HCT116 (cell line): ENCODE measurements around the gene NUDT2. TPM values are rescaled to one million over a fixed set of nuclear protein-coding genes. Genes with fewer than 3 reads are reported as not detected.

Source experiments
- ATAC-seq: fragments of 200-7000 bp; cut with Tn5 transposase; 2 replicates; pipeline ENCODE4 v1.9.1; 2020; ENCODE audit warnings: mild to moderate bottlenecking, moderate library complexity
- BruUV-seq: library from RNA; stranded (reverse); fragments of 400-500 nt; replicated peaks from 2 replicates; lab custom pipeline; 2021; lab: Mats Ljungman, UMichigan
- CTCF ChIA-PET: fragments of 300-600 bp; sonication (Branson Sonifier 250); formaldehyde crosslinking; loops from one replicate; lab custom pipeline; 2021; ENCODE audit warnings: antibody characterized with exemption; lab: Charles Lee
- POLR2A ChIA-PET: fragments of 300-600, 350-600 bp; sonication (Branson Sonifier 250); formaldehyde crosslinking; loops from one replicate; lab custom pipeline; 2021; ENCODE audit warnings: antibody characterized with exemption; lab: Charles Lee
- RAD21 ChIA-PET, 2 experiments: fragments of 300-600 bp; sonication (Branson Sonifier 250); formaldehyde crosslinking; loops; one replicate each; lab custom pipeline; 2023; ENCODE audit warnings: low total read pairs in 2 of 2; ENCODE audit not compliant: uncharacterized antibody in 2 of 2, unreplicated experiment in 2 of 2, low non-redundant PET in 1 of 2; lab: Charles Lee
- DNase-seq: peaks from one replicate; pipeline ENCODE4 v3.0.0-alpha.2; 2010; ENCODE audit warnings: low read depth, low spot score
- H2AFZ ChIP-seq: fragments of 200-600 bp; shearing (Covaris generic), sonication (generic); 2 replicates; pipeline ENCODE4 v1.6.1; 2017; ENCODE audit warnings: low read depth, mixed run types, mixed read lengths, antibody characterized with exemption, low read length; ENCODE audit not compliant: poor library complexity, severe bottlenecking
- H3K27ac ChIP-seq: 2 replicates; pipeline ENCODE4 v1.5.1; 2012; ENCODE audit warnings: low read depth, low read length
- H3K27me3 ChIP-seq: fragments of 200-600 bp; sonication (generic); 2 replicates; pipeline ENCODE4 v1.6.1; 2016; ENCODE audit warnings: mixed run types, low read length, mixed read lengths; ENCODE audit not compliant: insufficient read depth
- H3K36me3 ChIP-seq, 2 experiments: fragments of 200-500 bp in 1 of 2; fragments of 200-600 bp in 1 of 2; sonication (Bioruptor generic) in 1 of 2; sonication (generic) in 1 of 2; 2 replicates each; pipeline versions ENCODE4 v1.5.1 to v1.6.1; 2014 to 2016; ENCODE audit warnings: low read length in 2 of 2, inconsistent platforms in 1 of 2, mixed read lengths in 1 of 2, mixed run types in 1 of 2; ENCODE audit not compliant: insufficient read depth in 2 of 2, control insufficient read depth in 1 of 2
- H3K4me1 ChIP-seq, 2 experiments: fragments of 200-600 bp in 1 of 2; sonication (generic) in 1 of 2; 2 replicates each; pipeline versions ENCODE4 v1.5.1 to v1.6.1; 2012 to 2017; ENCODE audit warnings: low read length in 2 of 2, inconsistent platforms in 1 of 2, mild to moderate bottlenecking in 1 of 2, mixed read lengths in 1 of 2, mixed run types in 1 of 2, moderate library complexity in 1 of 2; ENCODE audit not compliant: insufficient read depth in 2 of 2, control insufficient read depth in 1 of 2
- H3K4me2 ChIP-seq: fragments of 200-600 bp; sonication (generic); 2 replicates; pipeline ENCODE4 v1.6.1; 2017; ENCODE audit warnings: mixed run types, low read length, mixed read lengths
- H3K4me3 ChIP-seq, 2 experiments: fragments of 200-600 bp in 1 of 2; sonication (generic) in 1 of 2; replicated peaks in 1 of 2; 2 replicates each; pipeline ENCODE4 v1.5.1; 2011 to 2016; ENCODE audit warnings: low read length in 2 of 2, control low read depth in 1 of 2, low read depth in 1 of 2, mild to moderate bottlenecking in 1 of 2, mixed read lengths in 1 of 2, mixed run types in 1 of 2
- H3K79me2 ChIP-seq: fragments of 200-600 bp; sonication (generic); 2 replicates; pipeline ENCODE4 v1.6.1; 2017; ENCODE audit warnings: mild to moderate bottlenecking, mixed run types, low read length, moderate library complexity, mixed read lengths; ENCODE audit not compliant: insufficient read depth
- H3K9ac ChIP-seq: fragments of 200-600 bp; sonication (generic); 2 replicates; pipeline ENCODE4 v1.6.1; 2016; ENCODE audit warnings: low read length, mixed read lengths
- H3K9me2 ChIP-seq: fragments of 200-600 bp; sonication (generic), shearing (Covaris generic); 2 replicates; pipeline ENCODE4 v1.6.1; 2017; ENCODE audit warnings: mixed run types, mild to moderate bottlenecking, moderate library complexity; ENCODE audit not compliant: insufficient read depth
- H3K9me3 ChIP-seq, 2 experiments: fragments of 200-500 bp in 1 of 2; fragments of 200-600 bp in 1 of 2; sonication (Bioruptor generic) in 1 of 2; sonication (generic) in 1 of 2; 2 replicates each; pipeline ENCODE4 v1.6.1; 2014 to 2017; ENCODE audit warnings: low read length in 2 of 2, mixed read lengths in 2 of 2, inconsistent platforms in 1 of 2, low read depth in 1 of 2, mild to moderate bottlenecking in 1 of 2, mixed run types in 1 of 2, moderate library complexity in 1 of 2; ENCODE audit not compliant: control insufficient read depth in 1 of 2, insufficient read depth in 1 of 2
- H4K20me1 ChIP-seq: fragments of 200-600 bp; sonication (generic), shearing (Covaris generic); 2 replicates; pipeline ENCODE4 v1.6.1; 2017; ENCODE audit warnings: mixed run types, mild to moderate bottlenecking, moderate library complexity; ENCODE audit not compliant: insufficient read depth
- CBX3 ChIP-seq: IDR thresholded peaks from 2 replicates; pipeline ENCODE4 v1.6.1; 2012; ENCODE audit warnings: low read depth
- EGR1 ChIP-seq: IDR thresholded peaks from 2 replicates; pipeline ENCODE4 v1.6.1; 2012; ENCODE audit warnings: low read depth
- EZH2 ChIP-seq: fragments of 200-600 bp; sonication (generic); IDR thresholded peaks from 2 replicates; pipeline ENCODE4 v1.6.1; 2017; ENCODE audit warnings: antibody characterized with exemption, mixed run types
- EZH2phosphoT487 ChIP-seq: fragments of 200-600 bp; IDR thresholded peaks from 2 replicates; pipeline ENCODE4 v1.6.1; 2018; ENCODE audit warnings: antibody characterized with exemption, borderline replicate concordance
- POLR2A ChIP-seq: IDR thresholded peaks from 2 replicates; pipeline ENCODE4 v1.7.0; 2011; ENCODE audit warnings: borderline replicate concordance; ENCODE audit not compliant: insufficient read depth, insufficient read length; ENCODE audit errors: extremely low read depth
- SIN3A ChIP-seq: IDR thresholded peaks from 2 replicates; pipeline ENCODE4 v1.6.1; 2012; ENCODE audit warnings: low read depth
- SRF ChIP-seq: IDR thresholded peaks from 2 replicates; pipeline ENCODE4 v1.6.1; 2012; ENCODE audit warnings: low read depth
- YY1 ChIP-seq: IDR thresholded peaks from 2 replicates; pipeline ENCODE4 v1.6.1; 2011; ENCODE audit warnings: low read length, low read depth, moderate library complexity, mild to moderate bottlenecking; ENCODE audit not compliant: insufficient replicate concordance; ENCODE audit errors: extremely low read depth
- ZFX ChIP-seq: fragments of 450-650 bp; IDR thresholded peaks from 2 replicates; pipeline ENCODE4 v1.6.1; 2017
- intact Hi-C: fragments of 100-400 bp; cut with micrococcal nuclease; formaldehyde crosslinking; loops from 2 replicates; pipeline ENCODE4 v1.10.0; 2022
- total RNA-seq: library from RNA; stranded (reverse); gene quantifications from one replicate; pipeline ENCODE4 v1.2.1, GENCODE V29; 2021; ENCODE audit not compliant: unreplicated experiment
- TF ChIP-seq, protein P1 (sequence below): IDR thresholded peaks from 2 replicates; pipeline ENCODE4 v1.6.1; 2011; ENCODE audit warnings: mild to moderate bottlenecking, low read length, moderate library complexity; ENCODE audit not compliant: insufficient replicate concordance; ENCODE audit errors: extremely low read depth

NUDT2 gene
- total RNA-seq, 1 experiment from 2014 or later = 39.3 TPM

DNA sequence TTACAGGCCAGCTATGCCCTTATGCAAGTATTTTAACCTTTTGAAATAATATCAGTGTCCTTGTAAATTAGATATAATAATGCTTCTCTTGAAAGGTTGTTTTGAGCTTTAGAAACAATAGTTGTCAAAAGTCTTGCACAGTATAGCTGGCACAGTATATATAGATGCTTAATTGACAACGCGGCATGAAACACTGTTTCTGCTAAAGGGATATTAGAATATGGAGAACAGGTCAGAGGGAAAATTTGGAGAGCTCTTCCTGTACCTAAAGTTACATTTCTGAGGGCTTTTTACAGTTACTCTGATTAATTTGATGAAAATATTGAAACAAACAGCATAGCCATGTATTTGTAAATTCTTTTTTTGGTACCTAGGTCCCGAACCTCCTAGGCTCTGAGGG lies 4.5 kb downstream of the NUDT2 start:
- Histone ChIP-seq H3K9me3 (no peaks in the 10 kb centered on the region), H3K36me3 (peaks cover 3 to 4% of the 10 kb centered on the region in 2 experiments; a peak in 3 of 4 replicates), H4K20me1 (no peaks in the 10 kb centered on the region), H3K4me3 (no peak overlapping the region), H3K27ac (no peak overlapping the region), H3K27me3 (no peaks in the 10 kb centered on the region), H3K4me1 (peaks cover 5 to 16% of the 10 kb centered on the region in 2 experiments; a peak in 2 of 4 replicates), H2AFZ (no peak overlapping the region), H3K9ac (no peak overlapping the region), H3K79me2 (peaks cover 66% of the 10 kb centered on the region), H3K9me2 (no peaks in the 10 kb centered on the region), H3K4me2 (no peak overlapping the region)
- no peak for ATAC-seq
- TF ChIP-seq EGR1 = no peak
- no peak for TF ChIP-seq ZFX
- no peak for TF ChIP-seq EZH2phosphoT487
- no peak for TF ChIP-seq POLR2A
- TF ChIP-seq EZH2 = no peak
- no peak for TF ChIP-seq CBX3
- no peak for TF ChIP-seq SRF
- TF ChIP-seq, protein P1, sequence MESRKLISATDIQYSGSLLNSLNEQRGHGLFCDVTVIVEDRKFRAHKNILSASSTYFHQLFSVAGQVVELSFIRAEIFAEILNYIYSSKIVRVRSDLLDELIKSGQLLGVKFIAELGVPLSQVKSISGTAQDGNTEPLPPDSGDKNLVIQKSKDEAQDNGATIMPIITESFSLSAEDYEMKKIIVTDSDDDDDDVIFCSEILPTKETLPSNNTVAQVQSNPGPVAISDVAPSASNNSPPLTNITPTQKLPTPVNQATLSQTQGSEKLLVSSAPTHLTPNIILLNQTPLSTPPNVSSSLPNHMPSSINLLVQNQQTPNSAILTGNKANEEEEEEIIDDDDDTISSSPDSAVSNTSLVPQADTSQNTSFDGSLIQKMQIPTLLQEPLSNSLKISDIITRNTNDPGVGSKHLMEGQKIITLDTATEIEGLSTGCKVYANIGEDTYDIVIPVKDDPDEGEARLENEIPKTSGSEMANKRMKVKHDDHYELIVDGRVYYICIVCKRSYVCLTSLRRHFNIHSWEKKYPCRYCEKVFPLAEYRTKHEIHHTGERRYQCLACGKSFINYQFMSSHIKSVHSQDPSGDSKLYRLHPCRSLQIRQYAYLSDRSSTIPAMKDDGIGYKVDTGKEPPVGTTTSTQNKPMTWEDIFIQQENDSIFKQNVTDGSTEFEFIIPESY = no peak
- TF ChIP-seq YY1 = no peak
- TF ChIP-seq SIN3A = no peak
- no TSS peak for BruUV-seq
- ChIA-PET POLR2A (no interaction called here), CTCF (interaction anchor here (2.0 to 4.7 kb wide), 2 partner anchors 44 to 270 kb away, joined by 7 to 54 read pairs; partner anchors contain the start of gene MYORG), RAD21 (interaction anchor here in 1 of 2 experiments (0.7 kb wide), 1 partner anchor 70 kb away, joined by 3 read pairs; no protein-coding TSS in a partner anchor)
- DNase-seq = no peak
- intact Hi-C loops = loop anchor here (2.0 to 5.0 kb wide), 2 partner anchors 213 to 269 kb away; no protein-coding TSS in a partner anchor
